Left colon (tissue), 2 donors: ENCODE results near the gene TLR10. TPM values are rescaled to one million over a fixed set of nuclear protein-coding genes. Genes with fewer than 3 reads are reported as not detected.
A peak's percentile ranks its signal among the peaks of the same experiment; 100 is the strongest.
"Not testable (repeated sequence)": the region's sequence is repeated elsewhere in the genome, so short reads cannot be mapped to it uniquely, and the experiment has no call there.

Source experiments
- ATAC-seq: fragments of 200-7000 bp; cut with Tn5 transposase; one replicate; pipeline ENCODE4 v1.9.1; 2020; ENCODE audit warnings: mild to moderate bottlenecking, moderate library complexity
- DNase-seq, 2 donors: peaks; one replicate each; pipeline ENCODE4 v3.0.0-alpha.2; 2020
- intact Hi-C, 2 donors: fragments of 100-400 bp; cut with DNase I in 1 of 2; cut with micrococcal nuclease in 1 of 2; formaldehyde crosslinking; loops; one replicate each; pipeline versions ENCODE4 v1.11.2 to v1.14.0; 2022; cut with DNase I, micrococcal nuclease
- total RNA-seq, 2 donors: library from RNA; stranded (reverse); fragmentation: NEBNext Ultra II Directional; extraction: Animal tissue kit (Norgen Biotek cat#: 25700); gene quantifications; one replicate each; pipeline ENCODE4 v1.2.1, GENCODE V29; 2021
- donor health status: DM: no; HTN: no; CAD: no.
- donor health status: DM: yes; HTN: yes; CAD: no.

The TLR10 gene
- total RNA-seq, 2 donors from 2014 or later: 0.21 to 0.70 TPM

- peak; percentile 40 for ATAC-seq
- intact Hi-C loops: no loop called here
- no peak for DNase-seq
Observed at GRCh38 chr4:38803833-38804653, 21.3 kb upstream of the TLR10 start.

- ATAC-seq (no peak), DNase-seq (no peak)
- intact Hi-C loops: no loop called here
Observed at GRCh38 chr4:38802561-38803355, 20.0 kb upstream of the TLR10 start.

- ATAC-seq (no peak), DNase-seq (no peak)
- intact Hi-C loops: no loop called here
Observed at GRCh38 chr4:38800961-38801450, 18.2 kb upstream of the TLR10 start.

GRCh38 chr4:38800366-38800765, 17.6 kb upstream of the TLR10 start:
- ATAC-seq (no peak), DNase-seq (no peak)
- intact Hi-C loops: no loop called here

- no peak for ATAC-seq
- no peak for DNase-seq
- intact Hi-C loops: no loop called here
Observed at GRCh38 chr4:38795087-38795486, 12.3 kb upstream of the TLR10 start.

GRCh38 chr4:38794051-38794450, 11.3 kb upstream of the TLR10 start:
- intact Hi-C loops: no loop called here
- DNase-seq (no peak), ATAC-seq (no peak)

- DNase-seq: no peak
- intact Hi-C loops: no loop called here
- ATAC-seq: no peak
Observed at GRCh38 chr4:38791010-38791409, 8.2 kb upstream of the TLR10 start.

GRCh38 chr4:38788317-38788716, 5.5 kb upstream of the TLR10 start:
- ATAC-seq (no peak), DNase-seq (no peak)
- intact Hi-C loops: no loop called here

GRCh38 chr4:38787693-38788092, 4.9 kb upstream of the TLR10 start:
- ATAC-seq (no peak), DNase-seq (no peak)
- intact Hi-C loops: no loop called here

GRCh38 chr4:38785901-38786402, 3.2 kb upstream of the TLR10 start:
- peak; percentile 28 for ATAC-seq
- no peak for DNase-seq

GRCh38 chr4:38785041-38785790, 2.4 kb upstream of the TLR10 start:
- ATAC-seq (no peak), DNase-seq (no peak)
- intact Hi-C loops: no loop called here

More at GRCh38 chr4:38785901-38786402, 3.2 kb upstream of the TLR10 start:
- intact Hi-C loops: no loop called here

GRCh38 chr4:38784141-38784540, 1.4 kb upstream of the TLR10 start:
- no peak for ATAC-seq
- DNase-seq: no peak
- intact Hi-C loops: no loop called here

- intact Hi-C loops: no loop called here
- ATAC-seq: no peak
- DNase-seq: no peak
Observed at GRCh38 chr4:38783109-38783460, 295 bp upstream of the TLR10 start.

GRCh38 chr4:38781854-38782261, 932 bp downstream of the TLR10 start:
- DNase-seq: no peak

GRCh38 chr4:38780833-38781484, 1.8 kb downstream of the TLR10 start:
- no peak for ATAC-seq
- intact Hi-C loops: no loop called here
- DNase-seq: no peak

More at GRCh38 chr4:38781854-38782261, 932 bp downstream of the TLR10 start:
- no peak for ATAC-seq
- intact Hi-C loops: no loop called here

GRCh38 chr4:38779790-38780189, 3.0 kb downstream of the TLR10 start:
- no peak for ATAC-seq

GRCh38 chr4:38777925-38778324, 4.9 kb downstream of the TLR10 start:
- intact Hi-C loops, ATAC-seq, DNase-seq: not testable (repeated sequence)

More at GRCh38 chr4:38779790-38780189, 3.0 kb downstream of the TLR10 start:
- DNase-seq: no peak
- intact Hi-C loops: no loop called here

- intact Hi-C loops: no loop called here
- DNase-seq (no peak), ATAC-seq (no peak)
Observed at GRCh38 chr4:38775326-38775725, 7.5 kb downstream of the TLR10 start.
